ENCODE results near the gene AIRE.
A peak's percentile ranks its signal among the peaks of the same experiment; 100 is the strongest.

Gene AIRE

GRCh38 chr21:44331209-44331608 is 45.5 kb downstream of the AIRE start:
- no peak overlapping the region for H3K4me3 ChIP-seq (replicated peaks; ENCODE audit: low read depth, low read length)
- no peak for DNase-seq (ENCODE audit: extremely low read depth, low read depth)
- TF ChIP-seq CTCF (IDR thresholded peaks at IDR 0.05; ENCODE audit: low read depth, low read length, missing control alignments): no peak

GRCh38 chr21:44331650-44332307 is 46.1 kb downstream of the AIRE start:
- no peak for TF ChIP-seq CTCF (IDR thresholded peaks at IDR 0.05; ENCODE audit: low read depth, low read length, missing control alignments)
- DNase-seq (ENCODE audit: extremely low read depth, low read depth): peak; percentile 32
- no peak overlapping the region for H3K4me3 ChIP-seq (replicated peaks; ENCODE audit: low read depth, low read length)

- no peak for DNase-seq (ENCODE audit: extremely low read depth, low read depth)
- H3K4me3 ChIP-seq (replicated peaks; ENCODE audit: low read depth, low read length): no peak overlapping the region
- no peak for TF ChIP-seq CTCF (IDR thresholded peaks at IDR 0.05; ENCODE audit: low read depth, low read length, missing control alignments)
These were observed 46.7 kb downstream of the AIRE start for GRCh38 chr21:44332383-44332782.

- no peak for TF ChIP-seq CTCF (IDR thresholded peaks at IDR 0.05; ENCODE audit: low read depth, low read length, missing control alignments)
- H3K4me3 ChIP-seq (replicated peaks; ENCODE audit: low read depth, low read length): no peak overlapping the region
- no peak for DNase-seq (ENCODE audit: extremely low read depth, low read depth)
These were observed 47.3 kb downstream of the AIRE start for GRCh38 chr21:44332965-44333364.

- DNase-seq (ENCODE audit: extremely low read depth, low read depth): no peak
- TF ChIP-seq CTCF (IDR thresholded peaks at IDR 0.05; ENCODE audit: low read depth, low read length, missing control alignments): no peak
- H3K4me3 ChIP-seq (replicated peaks; ENCODE audit: low read depth, low read length): no peak overlapping the region
These were observed 48.0 kb downstream of the AIRE start for GRCh38 chr21:44333509-44334328.

GRCh38 chr21:44334329-44335030 is 48.8 kb downstream of the AIRE start:
- DNase-seq (ENCODE audit: extremely low read depth, low read depth): no peak
- no peak for TF ChIP-seq CTCF (IDR thresholded peaks at IDR 0.05; ENCODE audit: low read depth, low read length, missing control alignments)
- no peak overlapping the region for H3K4me3 ChIP-seq (replicated peaks; ENCODE audit: low read depth, low read length)
